HG02981 (cell line): ENCODE measurements around the gene XKR8.

Source experiments
- ATAC-seq: cut with Tn5 transposase; IDR thresholded peaks from one replicate; pipeline ENCODE4 v1.9.1; 2021; ENCODE audit warnings: mild to moderate bottlenecking, moderate library complexity; ENCODE audit not compliant: unreplicated experiment

Gene XKR8, protein sequence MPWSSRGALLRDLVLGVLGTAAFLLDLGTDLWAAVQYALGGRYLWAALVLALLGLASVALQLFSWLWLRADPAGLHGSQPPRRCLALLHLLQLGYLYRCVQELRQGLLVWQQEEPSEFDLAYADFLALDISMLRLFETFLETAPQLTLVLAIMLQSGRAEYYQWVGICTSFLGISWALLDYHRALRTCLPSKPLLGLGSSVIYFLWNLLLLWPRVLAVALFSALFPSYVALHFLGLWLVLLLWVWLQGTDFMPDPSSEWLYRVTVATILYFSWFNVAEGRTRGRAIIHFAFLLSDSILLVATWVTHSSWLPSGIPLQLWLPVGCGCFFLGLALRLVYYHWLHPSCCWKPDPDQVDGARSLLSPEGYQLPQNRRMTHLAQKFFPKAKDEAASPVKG

DNA sequence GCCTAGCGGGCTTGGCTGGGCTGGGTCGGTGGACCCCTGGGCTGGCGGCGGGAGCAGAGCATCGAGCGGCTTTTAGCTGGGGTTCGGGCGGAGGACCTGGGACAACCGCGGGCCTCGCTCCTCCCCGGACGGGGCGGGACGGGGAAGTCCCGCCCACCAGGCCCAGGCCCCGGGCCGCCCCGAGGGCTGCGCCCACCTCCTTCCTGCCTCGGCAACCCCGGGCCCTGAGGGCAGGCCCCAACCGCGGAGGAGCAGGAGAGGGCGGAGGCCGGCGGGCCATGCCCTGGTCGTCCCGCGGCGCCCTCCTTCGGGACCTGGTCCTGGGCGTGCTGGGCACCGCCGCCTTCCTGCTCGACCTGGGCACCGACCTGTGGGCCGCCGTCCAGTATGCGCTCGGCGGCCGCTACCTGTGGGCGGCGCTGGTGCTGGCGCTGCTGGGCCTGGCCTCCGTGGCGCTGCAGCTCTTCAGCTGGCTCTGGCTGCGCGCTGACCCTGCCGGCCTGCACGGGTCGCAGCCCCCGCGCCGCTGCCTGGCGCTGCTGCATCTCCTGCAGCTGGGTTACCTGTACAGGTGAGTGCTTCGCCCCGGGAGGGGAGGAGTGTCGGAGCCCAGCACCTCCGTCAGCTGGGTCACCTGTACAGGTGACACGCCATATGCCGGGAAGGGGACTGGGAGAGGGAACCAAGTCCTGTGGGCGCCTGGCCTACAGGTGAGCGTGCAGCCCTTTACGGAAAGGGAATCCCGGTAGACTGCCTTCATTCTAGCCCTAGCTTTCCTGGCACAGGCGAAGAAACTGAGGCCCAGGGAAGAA, at the start of gene XKR8:
Gene XKR8 (plus strand): TSS at position 182 of the 812 bp plus-strand sequence. CDS start 97 bp downstream, at position 279.
- peak; percentile 80 for ATAC-seq

DNA sequence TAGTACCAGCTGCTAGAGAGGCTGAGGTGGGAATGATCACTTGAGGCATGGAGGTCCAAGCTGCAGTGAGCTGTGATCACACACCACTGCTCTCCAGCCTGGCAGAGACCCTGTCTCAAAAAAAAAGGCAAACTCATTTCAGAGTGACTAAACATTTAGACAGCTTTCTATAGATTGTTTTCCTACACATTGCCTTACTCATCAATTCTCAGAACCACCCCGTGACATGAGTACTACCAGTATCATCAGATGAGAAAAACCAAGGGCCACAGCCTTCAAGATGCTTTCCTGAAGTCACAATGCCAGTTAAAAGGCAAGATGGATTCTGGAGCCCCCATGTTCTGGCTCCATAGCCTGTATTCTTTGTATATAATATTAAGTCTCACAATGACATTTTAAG, 47.3 kb upstream of the XKR8 start:
- no peak for ATAC-seq

DNA sequence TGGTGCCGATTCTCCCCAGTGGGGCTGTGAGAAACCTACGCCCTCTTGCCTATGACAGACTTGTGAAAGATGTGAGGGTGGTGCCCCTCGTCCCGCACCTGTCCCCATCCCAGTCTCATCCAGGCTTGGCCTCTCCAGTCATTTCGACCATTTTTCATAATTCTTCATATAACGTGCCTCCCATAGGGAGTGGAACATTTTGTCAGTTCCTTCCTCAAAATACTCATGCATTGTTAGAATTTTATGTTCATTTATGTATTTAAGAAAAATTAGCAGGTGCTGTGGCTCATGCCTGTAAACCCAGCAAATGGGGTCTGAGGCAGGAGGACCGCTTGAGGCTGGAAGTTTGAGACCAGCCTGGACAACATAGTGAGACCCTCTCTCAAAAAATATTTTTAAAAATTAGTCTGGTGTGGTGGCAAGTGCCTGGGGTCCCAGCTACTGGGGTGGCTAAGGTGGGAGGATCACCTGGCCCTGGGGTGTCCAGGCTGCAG, 44.6 kb upstream of the XKR8 start:
- ATAC-seq: no peak

DNA sequence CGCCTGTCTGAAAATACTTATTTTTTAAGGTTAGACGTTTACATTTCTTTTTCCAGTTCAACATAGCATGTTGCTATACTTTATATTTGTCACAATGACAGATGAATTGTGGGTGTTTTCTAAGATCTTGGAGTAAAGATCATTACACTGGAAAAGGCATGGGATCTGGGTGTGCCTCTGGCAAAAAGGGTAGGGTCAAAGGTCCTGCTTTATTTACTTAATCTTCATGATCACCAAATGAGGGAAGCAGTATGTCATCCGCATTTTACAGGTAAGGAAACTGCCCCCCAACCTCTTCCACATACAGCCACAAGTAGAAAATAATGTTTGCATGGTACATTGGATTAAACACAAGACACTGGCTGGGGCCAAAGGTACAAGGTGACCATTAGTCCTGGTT, 37.5 kb upstream of the XKR8 start:
- ATAC-seq: no peak

DNA sequence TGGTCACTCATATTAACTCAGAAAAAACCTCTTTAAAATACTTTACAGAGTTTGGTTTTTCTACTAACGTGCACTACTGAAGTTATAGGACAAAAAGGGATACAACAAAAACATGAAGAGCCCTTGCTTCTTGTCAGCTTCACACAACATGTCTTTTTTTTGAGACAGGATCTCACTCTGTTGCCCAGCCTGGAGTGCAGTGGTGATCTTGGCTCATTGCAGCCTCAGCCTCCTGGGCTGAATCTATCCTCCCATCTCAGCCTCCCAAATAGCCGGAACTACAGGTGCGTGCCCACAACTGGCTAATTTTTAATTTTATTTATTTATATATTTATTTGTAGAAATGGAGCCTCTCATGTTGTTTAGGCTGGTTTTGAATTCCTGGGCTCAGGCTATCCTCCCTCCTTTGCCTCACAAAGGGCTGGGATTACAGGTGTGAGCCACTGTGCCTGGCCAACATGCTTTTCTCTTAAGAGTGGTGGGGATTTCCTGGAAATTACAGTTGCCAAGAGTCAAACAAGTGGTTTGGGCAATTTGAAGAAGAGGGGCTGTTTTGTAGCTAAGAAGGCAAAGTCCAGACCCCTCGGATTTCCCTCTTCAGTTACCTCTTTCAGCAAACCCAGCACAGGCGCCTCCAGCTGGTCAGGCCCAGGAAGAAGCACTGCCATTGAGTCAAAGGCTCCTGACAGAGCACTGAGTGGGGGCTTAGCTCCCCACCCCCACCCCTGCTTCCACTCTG, 31.4 kb upstream of the XKR8 start:
- no peak for ATAC-seq

- no peak for ATAC-seq
These were observed 28.6 kb upstream of the XKR8 start for GRCh38 chr1:27931184-27931583.

DNA sequence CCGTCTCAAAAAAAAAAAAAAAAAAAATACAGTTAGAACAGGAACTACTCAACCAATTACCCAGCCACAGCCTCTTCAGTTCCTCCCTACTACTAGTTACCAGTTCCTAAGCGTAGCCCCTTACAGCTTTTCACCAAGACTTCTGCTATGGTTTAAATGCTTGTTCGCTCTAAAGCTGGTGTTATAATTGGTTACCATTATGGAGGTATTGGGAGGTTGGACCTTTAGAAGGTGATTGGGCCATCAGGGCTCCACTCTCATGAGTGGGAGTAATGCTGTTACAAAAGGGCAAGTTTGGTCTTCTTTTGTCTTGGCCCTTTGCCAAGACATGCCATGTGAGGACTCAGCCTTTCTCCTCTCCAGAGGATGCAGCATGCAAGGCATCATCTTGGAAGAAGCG, 28.0 kb upstream of the XKR8 start:
- ATAC-seq: no peak

DNA sequence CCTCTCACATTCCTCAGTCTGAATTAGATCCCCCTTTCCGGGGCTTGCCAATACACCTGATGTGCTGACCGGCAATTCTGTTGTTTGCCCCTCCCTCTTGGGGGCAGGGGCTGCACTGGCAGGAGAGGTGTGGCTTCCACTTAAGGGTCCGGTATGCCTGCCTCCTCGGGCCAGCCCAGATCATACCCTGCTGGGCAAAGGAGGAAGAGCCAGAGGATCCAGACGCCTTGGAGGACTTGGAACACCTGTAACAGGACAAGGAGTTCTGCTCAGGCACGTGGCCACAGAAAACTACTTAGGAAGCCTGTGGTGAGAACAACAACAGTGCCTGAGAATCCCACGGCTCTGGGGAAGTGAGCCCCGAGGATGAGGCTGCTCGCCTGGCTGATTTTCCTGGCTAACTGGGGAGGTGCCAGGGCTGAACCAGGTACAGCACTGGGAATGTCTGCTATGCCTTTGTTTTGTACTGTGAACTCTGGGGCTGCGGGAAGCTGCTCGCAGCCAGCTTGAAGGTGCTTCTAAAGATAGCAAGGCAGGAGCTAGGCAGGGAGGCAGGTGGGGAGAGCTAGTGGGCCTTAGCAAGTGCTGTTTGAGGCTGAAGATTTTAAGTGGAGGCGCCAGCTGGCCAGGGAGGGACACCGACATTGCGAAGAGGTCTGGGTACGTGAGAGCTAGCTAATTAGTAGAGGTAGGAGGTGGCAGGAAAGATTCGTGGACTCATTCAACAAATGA, 24.8 kb upstream of the XKR8 start, which contains the start of gene SMPDL3B:
Gene SMPDL3B (plus strand): TSS at position 183 of the 732 bp plus-strand sequence. CDS start 184 bp downstream, at position 367.
- ATAC-seq: no peak

DNA sequence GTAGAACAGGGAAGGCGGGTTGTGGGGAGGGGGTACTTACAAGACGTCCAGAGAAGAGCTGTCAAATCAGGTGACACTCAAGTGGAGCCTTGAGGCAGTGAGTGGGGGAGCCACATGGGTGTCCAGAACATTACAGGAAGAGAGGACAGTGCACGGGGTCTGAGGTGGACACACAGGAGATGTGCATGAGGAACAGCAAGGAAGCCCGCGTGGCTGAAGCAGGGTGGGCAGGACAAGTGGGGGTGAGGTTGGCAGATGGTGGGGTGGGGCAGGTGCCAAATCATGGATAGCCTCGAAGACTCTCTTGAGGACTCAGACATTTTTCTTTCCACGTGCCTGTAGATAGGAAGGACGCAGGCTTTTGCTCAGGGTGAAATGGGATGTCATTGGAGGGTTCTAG, 24.1 kb upstream of the XKR8 start:
- no peak for ATAC-seq

GRCh38 chr1:27936370-27936769, 23.4 kb upstream of the XKR8 start:
- no peak for ATAC-seq

- ATAC-seq: no peak
These were observed 22.3 kb upstream of the XKR8 start for GRCh38 chr1:27937524-27937836.

DNA sequence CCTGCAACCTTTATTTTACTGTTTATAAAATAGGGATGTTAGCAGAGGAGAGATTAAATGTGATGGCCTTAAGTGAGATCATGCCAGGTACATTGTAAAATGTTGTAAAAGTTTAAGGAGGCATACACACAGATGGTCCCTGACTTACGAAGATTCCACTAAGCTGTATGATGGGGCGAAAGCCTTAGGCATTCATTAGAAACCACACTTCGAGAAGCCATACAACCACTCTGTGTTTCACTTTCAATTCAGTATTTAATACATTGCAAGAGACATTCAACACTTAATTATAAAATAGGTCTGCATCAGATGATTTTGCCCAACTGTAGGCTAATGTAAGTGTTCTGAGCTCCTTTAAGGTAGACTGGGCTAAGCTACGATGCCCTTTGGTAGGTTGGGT, 21.3 kb upstream of the XKR8 start:
- ATAC-seq: no peak

DNA sequence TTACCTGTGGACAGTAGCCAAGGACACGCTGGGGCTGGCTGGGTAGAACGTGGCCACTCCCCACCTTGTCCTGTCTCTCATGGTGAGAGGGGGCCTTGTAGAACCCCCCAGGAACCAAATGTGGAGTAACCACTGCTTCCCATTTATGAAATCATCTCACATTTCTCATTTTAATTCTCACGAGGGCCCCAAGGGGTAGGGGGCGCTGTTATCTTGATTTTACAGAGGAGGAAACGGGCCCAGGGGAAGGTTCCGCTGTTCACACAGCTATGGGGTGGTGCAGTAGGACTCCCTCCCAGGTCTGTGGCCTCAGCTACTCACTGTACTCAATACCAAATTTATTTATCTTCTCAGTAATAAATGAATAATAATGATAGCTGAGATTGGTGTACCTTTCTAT, 19.5 kb upstream of the XKR8 start:
- no peak for ATAC-seq

DNA sequence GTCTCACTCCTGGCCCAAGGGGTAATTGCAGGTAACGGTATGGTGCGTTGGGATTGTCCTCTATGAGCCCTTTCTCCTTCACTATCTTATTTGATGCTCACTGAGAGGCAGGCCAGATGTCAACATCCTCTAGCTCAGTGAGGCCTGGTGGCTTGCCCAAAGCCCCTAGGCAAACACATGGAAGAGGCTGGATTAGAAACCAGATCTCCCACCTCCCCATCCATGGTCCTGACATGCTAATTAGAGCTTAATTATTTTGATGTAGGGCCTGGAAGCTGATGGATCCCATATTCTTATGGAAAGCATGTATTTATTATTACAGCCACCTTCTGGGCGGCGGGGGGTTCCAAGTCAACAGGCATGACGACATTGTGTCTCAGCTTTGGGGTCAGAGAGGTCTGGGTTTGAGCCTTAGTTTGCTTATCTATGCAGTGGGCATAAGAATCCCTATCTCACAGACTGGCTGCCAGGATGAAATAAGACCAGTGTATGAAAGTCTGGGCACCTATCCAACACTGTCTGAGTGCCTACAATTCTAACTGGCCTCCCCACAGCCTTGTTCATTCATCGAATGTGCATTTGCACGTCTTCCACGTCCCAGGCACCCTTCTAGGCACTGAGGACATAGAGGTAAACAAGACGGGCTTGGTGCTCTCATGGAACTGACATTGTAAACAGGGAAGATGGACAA, 18.8 kb upstream of the XKR8 start:
- no peak for ATAC-seq

GRCh38 chr1:27941671-27942540, 17.9 kb upstream of the XKR8 start:
- no peak for ATAC-seq

DNA sequence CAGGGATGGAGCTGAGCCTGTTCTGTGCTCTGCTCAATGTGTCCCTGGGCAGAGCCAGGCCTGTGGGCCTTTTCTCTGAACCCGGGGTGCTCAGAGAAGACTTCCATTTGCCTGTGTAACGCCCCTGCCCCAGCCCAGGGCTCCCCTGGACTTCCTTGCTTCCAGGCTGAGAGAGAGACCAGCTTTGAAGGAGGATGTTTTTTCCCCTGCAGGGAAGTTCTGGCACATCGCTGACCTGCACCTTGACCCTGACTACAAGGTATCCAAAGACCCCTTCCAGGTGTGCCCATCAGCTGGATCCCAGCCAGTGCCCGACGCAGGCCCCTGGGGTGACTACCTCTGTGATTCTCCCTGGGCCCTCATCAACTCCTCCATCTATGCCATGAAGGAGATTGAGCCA, 14.8 kb upstream of the XKR8 start:
- ATAC-seq: no peak

DNA sequence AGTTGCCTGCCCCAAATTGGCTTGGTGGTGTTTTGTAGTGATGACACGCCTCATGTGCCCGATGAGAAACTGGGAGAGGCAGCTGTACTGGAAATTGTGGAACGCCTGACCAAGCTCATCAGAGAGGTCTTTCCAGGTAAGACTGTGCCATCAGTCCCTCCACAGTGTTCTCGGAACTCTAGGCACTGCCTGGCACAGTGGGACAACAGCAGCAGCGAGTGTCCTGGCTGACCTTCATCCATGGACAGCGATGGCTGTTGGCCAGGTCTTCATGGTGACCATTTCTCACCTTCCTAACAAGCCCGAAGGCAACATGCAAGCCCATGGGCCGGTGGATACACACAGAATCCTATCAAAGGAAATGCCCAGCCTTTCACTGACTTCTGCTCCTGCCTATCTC, 10.7 kb upstream of the XKR8 start:
- ATAC-seq: no peak

DNA sequence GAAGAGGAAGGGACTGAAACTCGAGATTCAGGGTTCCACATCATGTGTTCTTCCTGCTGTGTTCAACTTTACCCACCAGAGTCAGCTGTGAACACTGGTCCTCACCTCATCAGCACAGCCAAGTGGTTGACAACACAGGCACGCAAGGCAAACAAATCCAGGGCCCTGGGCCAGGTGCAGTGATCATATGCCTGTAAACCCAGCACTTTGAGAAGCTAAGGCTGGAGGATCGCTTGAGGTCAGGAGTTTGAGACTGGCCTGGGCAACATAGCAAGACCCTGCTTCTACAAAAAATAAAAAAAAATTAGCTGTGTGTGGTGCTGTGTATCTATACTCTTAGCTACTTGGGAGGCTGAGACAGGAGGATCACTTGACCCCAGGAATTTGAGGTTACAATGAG, 8.4 kb upstream of the XKR8 start:
- ATAC-seq: no peak

DNA sequence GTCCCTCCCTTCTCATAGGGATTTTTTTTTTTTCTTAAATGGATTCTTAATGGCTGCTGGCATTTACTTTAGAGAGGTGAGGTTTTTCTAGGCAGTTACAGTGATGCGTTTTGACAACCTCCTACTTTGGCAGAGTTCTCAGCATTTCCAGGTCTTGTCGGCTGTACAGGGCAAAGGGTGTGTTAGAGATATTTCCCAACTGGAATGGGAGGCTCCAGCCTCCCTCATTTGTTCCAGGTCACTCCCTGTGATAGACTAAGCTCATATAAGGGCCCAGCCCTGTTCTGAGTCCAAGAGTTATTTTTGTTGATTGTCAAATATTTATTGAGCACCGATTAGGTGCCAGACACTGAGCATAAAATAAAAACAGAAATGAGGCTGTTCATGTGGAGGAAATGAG, 7.6 kb upstream of the XKR8 start:
- no peak for ATAC-seq
